Caki2 (cell line): Measurements from ENCODE around the gene HTATSF1. TPM values are rescaled to one million over a fixed set of nuclear protein-coding genes. Genes with fewer than 3 reads are reported as not detected.

ENCODE experiments used
- DNase-seq: peaks from one replicate; pipeline ENCODE4 v3.0.0-alpha.2; 2015; ENCODE audit warnings: low read depth
- in situ Hi-C: cut with HindIII; loops from 2 replicates; pipeline ENCODE4 v1.10.0; 2016; ENCODE audit warnings: low sequenced_read_pairs, low pct_unique_long_range_greater_than_20kb, mixed read lengths
- total RNA-seq: library from RNA; depleted of rRNA; stranded (reverse); fragments of >200 nt; shearing (Covaris generic); gene quantifications from 2 replicates; pipeline ENCODE4 v1.2.3, GENCODE V29; 2014; ENCODE audit warnings: low replicate concordance

The HTATSF1 gene
- total RNA-seq, 1 experiment from 2014 or later: 23.5 TPM

DNA sequence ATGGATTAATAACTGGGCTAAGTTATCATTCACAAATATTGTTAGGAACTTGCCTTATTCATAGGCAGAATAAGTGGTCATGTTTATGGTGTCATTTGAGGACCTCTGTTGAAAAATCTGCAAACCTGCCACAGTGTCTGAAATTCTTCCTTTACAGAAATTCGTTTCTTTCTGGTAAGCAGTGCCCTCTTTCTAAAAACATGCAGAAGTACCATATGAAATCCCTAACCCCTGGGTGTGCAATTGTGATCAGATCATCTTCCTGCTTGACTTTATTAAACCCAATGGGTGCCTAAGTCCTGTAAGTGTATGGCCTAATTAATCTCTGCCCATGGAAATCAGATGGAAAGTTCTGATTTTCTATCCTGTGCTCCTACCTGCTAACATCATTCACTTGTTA, 4.4 kb upstream of the HTATSF1 start:
- in situ Hi-C loops: no loop called here
- DNase-seq: no peak

DNA sequence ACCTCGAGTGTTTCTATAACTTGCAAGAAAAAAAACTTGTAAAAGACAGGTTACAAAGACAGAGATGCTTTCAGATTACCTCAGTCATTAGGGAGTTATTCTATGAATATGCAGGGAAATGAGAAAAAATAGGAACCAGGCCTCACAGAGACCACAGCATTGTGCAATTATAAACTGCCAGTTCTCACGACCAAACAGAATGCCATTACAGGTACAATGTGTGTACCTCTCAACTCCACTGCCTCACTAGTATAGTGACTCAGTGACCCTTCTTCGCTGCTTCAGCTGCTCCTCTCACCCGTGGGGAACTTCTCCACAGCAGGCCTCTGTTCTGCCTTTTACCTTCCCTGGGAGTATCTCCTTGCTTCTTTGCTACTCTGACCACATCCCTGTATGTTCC, 2.3 kb upstream of the HTATSF1 start:
- in situ Hi-C loops: no loop called here
- DNase-seq: no peak

DNA sequence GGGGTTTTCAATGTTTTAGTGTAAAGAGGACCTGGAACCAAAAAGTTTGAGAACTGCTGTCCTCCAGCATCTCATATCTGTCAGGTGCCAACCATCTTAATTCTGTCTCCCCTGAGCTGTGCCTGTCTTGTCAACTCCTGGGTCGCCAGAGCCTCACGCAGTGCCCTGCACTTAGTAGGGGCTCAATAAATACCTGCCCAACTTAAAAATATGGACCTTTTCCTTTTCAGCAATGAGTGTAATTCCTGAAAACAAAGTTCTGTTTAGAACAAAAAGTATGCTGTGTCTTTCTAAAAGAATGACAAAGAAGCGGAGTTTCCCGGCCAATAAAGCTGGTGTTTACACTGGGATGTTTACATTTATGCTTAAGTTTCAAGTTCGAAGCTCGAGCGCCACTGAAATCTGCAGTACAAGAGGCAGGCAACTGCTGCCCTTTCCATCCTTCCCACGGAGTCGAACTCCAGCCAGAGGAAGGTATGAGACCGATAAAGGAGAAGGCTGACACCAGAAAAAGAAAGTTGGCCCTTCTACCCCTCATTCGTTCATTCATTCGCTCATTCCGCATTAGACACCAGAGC, 1.1 kb upstream of the HTATSF1 start:
- no peak for DNase-seq
- in situ Hi-C loops: no loop called here

DNA sequence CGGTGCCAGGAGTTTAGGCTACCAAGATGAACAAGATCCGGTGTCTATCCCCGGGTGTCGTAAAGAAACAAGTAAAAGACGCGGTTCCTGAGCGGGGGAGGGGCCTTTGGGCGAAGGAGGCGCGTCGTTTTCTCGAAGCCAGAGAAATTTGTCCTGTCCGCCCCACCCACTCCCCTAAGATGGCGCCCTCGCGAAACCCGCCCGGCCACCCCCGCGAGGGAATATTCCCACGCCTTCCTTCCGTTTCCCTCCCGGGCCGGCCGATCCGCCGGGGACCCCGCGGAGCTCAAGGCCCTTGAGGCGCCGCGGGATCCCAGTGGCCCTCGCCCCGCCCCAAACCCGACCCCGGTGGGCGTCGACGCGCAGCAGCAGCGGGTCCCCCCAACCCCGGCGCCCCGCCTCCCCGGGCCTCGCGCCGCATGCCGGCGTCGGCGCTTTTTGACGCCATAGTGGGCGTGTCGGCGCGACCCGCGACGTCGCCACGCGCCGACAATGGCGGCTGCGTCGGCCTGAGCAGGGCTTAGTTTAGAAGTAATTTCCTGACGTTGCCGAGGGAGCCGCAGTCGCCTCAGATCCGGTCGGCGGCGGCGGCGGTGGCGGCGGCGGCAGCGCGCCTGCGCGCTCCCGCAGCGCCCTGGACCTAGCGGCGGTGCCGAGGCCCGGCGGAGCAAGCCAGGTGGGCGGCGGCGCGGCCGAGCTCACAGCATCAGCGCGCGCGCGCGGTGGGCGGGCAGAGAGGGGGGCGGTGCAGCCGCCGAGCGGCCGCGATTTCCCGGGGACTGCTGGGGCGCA, 432 bp upstream of the HTATSF1 start:
- in situ Hi-C loops: no loop called here
- DNase-seq: peak; percentile 83

DNA sequence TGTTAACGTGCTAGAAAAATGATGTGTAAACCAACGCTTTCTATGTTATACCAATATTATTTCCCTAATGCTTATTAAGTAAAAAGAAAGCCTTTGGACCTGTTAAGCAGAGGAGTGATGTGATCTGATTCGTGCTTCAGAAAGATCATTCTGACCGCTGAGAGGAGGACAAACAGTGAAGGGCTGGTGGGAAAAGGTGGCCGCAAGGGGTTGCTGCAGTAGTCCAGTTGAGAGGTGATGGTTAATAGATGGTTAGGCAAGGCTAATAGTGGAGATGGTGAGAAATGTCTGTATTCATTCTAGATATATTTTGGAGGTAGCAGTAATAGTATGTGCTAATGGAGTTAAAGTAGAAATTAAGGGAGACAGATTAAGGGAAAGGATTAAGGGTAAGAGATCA, 21.7 kb downstream of the HTATSF1 start:
- no peak for DNase-seq
- in situ Hi-C loops: no loop called here

DNA sequence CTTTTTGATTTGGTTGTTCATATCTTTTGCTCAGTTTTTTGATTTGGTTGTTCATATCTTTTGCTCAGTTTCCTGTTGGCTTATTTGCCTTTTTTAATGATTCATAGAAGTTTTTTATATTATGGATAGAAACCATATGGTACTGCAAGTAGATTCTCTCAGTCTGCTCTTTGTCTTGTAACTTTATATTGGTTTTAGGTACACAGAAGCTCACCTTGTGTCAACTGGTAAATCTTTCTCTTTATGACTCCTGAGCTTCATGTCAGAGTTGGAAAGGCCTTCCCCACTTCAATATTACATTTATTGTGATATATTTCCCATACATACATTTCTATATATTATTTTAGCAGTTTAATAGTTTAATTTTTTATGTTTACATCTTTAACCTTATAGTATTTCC, 26.4 kb downstream of the HTATSF1 start:
- in situ Hi-C loops: no loop called here
- DNase-seq: no peak

DNA sequence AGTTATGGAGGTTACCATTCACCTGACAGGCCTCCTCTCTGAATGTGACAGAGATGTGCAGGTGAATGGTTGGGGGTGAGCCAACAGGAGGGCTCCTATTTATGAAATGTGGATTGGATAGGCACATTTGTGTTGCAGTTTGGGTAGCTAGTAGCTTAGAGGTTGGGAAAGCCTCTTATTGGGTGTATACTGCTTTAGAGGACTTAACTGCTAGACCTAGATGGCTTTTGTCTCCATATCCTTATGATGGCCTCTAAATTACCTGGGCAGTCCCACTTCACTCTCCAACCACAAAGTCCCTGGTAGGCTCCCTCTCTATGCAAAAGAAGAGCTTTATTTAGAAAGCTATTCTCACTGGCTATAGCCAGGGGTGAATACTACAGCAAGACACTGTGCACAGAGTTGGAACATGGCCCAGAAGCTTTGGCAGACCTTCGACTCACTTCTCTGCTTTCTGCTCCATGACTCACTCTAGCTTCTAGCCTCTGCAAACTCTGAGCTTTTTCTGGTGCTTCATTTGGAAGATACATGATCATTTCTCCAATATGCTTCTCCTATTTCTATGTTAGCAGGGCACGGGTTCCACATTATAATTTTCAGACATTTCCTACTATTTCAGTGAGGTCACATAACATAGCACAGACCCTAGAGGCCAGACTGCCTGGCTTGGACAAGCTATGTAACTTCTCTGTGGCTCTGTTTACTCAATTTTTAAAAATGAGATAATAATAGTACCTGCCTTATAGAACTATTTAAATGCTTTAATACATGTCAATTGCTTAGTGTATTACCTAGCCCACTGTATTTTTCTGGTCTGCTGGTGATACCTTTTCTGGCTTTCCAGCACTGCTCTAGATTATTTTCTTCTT, 28.6 kb downstream of the HTATSF1 start:
- peak; percentile 43 for DNase-seq
- in situ Hi-C loops: no loop called here

DNA sequence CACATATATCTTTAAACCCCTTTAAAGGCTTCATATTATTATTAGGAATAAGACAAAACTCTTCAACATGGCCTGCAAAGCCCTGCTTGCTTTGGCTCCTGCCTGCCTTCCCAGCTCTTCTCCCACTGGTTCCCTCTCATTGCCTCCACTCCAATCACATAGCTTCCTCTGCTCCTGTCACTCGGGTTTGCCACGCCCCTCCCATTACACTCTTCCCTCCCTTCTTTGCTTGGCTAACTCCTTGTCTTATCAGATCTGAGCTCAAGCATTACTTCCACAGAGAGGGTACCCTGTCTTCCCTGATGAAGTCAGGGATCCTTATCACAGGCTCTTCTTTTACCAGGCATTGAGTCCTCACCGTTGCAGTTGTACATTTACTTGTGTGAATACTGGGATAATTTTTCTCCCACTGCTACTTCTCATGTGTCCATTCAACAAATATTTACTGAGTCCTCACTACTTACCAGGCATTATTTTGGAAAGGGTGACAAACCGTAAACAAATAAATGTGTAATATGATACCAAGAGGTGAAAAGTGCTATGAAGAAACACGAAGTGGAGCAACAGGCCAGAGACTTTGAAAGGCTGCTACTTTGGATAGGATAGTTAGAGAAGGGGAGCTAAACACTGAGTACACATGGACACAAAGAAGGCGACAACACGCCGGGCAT, 31.4 kb downstream of the HTATSF1 start:
- in situ Hi-C loops: no loop called here
- peak; percentile 62 for DNase-seq

DNA sequence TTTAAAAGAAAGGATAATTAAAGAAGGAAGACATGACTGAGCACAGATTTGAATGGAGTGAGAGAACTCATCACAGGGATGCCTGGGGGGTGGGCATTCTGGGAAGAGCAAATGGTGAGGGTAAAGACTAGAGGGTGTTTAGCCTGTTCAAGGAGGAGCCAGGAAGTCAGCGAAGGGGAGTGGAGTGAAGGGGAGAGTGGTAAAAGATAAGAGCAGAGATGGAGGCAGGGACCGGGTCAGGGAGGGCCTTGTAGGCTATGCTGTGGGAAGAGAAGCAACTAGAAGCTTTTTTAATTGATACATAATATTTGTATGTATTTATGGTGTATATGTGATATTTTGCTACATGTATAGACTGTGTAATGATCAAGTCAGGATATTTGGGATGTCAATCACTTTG, 32.4 kb downstream of the HTATSF1 start:
- no peak for DNase-seq
- in situ Hi-C loops: no loop called here

DNA sequence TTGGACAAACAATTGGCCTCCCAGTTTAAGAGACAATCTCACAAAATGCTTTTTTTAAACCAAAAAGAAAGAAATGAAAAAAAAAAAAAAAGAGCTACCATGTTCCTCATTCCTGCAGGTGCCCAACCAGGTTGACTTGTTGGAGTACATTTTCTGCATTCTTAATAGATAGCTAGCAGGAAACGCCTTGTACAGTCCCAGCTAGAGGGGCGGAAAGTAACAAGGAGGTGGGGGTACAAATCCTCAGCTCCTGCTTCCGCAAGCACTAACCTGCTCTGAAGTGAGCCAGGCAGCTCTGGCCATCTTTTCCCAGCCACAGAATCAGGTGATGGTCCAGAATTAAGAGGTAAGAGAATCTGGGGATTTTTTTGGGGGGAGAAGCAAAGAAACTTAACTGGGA, 34.6 kb downstream of the HTATSF1 start, which contains the start of gene VGLL1:
Gene VGLL1 (plus strand): TSS at position 265 of the 400 bp plus-strand sequence. CDS start 3,806 bp downstream, outside the sequence.
- in situ Hi-C loops: no loop called here

DNA sequence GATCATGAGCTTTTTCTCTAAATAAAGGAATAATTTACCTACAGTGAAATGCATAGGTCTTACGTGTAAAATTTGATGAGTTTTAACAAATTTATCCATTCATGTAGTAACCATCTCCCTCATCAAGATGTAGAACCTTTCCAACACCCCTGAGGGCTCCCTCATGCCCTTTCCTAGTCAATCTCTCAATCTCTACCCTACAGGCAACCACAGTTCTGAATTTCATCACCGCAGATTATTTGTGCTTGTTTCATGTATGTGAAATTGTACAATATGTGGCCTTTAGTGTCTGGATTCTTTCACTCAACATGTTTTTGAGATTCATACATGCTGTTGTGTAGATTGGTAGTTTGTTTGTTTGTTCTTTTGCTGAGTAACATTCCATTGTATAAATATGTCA, 36.7 kb downstream of the HTATSF1 start:
- DNase-seq: no peak
- in situ Hi-C loops: no loop called here

More for the DNA sequence above, 34.6 kb downstream of the HTATSF1 start, which contains the start of gene VGLL1:
- DNase-seq: no peak

DNA sequence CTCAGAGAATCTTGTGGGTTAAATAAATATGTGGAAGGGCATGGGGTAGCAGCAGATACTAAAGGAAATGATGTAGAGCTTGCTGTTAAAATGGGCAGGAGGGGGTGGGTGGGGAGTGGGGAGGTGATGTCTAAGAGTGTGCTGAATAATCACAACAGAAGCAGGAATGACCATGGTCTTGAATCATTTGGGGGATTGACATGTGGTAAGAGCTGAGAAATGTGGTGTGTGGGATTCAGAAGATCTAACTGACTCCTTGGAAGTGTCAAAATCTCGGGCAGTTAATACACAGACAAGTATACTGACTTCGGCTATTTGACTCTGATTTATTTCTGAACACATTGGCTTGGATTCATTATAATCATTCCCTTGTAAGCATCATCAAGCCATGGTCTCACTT, 41.4 kb downstream of the HTATSF1 start:
- in situ Hi-C loops: no loop called here
- DNase-seq: no peak

DNA sequence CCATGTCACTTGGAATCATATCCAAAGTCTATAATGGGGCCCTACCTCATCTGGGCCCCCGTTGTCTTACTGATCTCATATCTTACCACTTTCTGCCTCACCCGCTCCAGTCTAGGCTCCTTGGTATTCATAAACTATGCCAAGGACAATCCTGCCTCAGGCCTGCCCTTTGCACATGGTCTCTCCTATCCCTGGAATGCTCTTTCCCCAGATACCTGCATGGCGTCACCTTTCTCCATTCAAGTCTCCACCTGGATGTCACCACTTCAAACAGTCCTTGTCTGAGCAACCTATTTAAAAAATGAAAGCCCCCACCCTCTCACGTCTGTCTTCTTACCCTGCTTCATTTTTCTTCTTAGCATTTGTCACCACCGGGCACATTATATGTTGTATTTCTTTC, 42.8 kb downstream of the HTATSF1 start:
- in situ Hi-C loops: no loop called here
- DNase-seq: no peak

DNA sequence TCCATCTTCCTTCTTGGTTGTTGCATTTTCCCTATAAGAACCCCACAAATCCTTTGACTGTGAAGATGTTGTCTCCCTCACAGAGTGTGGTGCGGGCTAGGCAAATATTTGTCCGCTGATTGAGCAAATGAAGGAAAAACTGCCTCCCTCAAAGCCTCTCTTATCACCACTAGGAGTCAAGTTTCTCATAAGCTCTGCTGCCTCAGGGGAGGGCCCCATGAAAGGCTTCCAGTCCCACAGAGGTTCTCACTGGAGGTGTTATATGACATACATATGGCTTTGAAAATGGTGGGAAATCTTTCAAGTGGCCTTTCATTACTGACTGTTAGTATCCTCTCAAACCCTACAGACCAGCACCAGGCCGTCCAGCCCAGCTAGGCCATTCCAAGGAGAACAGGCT, 43.9 kb downstream of the HTATSF1 start:
- no peak for DNase-seq
- in situ Hi-C loops: no loop called here

DNA sequence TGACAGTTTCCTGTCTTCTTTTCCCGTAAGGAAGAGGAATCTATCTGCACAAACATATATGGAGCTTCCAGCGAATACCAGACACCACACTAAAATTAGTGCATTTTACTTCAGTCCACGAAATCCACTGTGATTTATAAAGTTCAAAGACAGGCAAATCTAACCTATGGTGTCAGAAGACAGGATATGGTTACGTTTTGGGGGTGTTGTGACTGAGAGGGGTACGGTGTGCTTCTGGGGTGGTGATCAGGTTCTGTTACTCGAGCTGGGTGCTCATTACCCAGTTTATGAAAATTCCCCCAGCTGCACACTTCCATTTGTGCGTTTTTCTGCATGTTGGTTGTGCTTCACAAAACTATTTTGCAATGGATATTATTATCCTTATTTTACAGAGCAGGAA, 44.9 kb downstream of the HTATSF1 start:
- no peak for DNase-seq
- in situ Hi-C loops: no loop called here

DNA sequence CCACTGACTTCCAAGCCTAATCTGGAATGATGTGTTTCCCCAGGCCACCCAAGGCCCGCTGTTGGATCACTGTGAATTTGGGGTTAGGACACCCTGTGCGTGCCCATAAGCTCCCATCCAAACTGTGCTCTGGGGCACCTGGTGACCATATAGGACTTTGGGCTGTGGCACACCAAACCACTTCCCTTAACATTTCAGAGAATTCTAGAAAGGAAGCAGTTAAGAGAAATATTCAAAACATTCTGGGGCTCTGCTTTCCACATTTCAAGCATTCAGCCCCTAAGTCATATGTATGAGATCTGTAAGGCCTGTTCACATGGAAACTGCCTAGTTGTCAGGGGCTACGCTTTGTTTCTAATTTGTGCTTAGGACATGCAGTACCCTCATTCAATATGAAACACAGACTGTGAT, 49.0 kb downstream of the HTATSF1 start:
- DNase-seq: no peak
- in situ Hi-C loops: no loop called here

DNA sequence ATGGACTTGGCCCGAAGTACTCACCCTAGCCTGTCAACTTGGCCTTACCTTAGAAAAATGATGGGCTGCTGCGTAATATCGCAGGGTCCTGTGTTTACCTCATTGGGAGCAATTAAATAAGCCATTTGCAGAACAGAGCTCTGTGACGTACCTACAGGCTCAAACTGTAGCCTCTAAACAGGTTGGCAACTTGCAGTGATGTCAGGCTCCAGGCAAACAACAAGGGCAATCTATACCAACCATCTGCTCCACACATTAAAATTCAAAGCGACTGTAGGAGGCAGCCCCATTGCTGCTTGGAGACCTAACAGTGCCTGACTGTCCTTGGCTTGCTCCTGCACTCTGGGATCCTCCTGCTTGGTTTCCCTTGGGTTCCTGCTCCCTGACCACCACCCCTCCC, 51.8 kb downstream of the HTATSF1 start:
- in situ Hi-C loops: no loop called here
- no peak for DNase-seq

DNA sequence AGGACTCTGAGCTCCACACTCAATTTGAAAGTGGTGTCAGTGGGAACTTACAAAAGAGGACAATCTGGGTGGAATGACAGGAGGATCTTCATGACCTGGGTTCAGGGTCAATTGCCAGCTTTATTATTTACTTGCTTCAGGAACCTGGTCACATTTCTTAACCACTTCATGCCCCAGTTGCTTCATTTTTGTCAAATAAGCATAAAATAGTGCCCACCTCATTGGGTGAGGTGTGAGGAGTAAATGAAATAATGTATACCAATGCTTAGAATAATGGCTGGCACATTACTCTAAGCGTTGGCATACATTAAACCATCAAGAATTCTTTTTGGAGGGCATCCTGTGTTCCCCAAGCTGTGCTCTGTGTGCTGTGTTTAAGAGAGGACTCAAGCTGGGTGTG, 54.0 kb downstream of the HTATSF1 start:
- in situ Hi-C loops: no loop called here

DNA sequence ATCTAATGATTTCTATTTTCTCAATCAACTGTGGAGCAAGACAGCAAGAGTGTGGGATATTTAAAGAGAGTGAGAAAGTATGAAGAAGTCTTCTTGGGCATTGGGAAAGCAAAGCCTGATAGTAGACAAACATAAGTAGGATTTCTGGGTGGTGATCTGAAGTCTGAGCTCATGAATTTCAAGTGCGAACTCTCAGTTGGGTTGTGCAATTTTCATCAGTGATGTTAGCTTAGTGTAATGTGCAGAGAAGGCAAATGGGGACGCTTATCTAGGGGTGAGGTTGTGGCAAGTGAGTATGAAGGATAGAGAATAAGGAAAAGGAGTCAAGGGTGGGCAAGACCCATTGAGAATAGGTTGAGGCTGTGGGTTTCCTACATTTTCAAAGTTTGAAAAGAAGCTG, 58.3 kb downstream of the HTATSF1 start:
- DNase-seq: no peak
- in situ Hi-C loops: no loop called here

More for the DNA sequence above, 54.0 kb downstream of the HTATSF1 start:
- no peak for DNase-seq
